NCI-H2196 treated with DMSO at 0.1 percent for 48 hours (cell line): Measurements from ENCODE around the gene RETREG2.

Source experiments
- DNase-seq: peaks from one replicate; lab custom pipeline; 2025; ENCODE audit not compliant: unreplicated experiment; lab: John Stamatoyannopoulos, UW

Gene RETREG2

DNA sequence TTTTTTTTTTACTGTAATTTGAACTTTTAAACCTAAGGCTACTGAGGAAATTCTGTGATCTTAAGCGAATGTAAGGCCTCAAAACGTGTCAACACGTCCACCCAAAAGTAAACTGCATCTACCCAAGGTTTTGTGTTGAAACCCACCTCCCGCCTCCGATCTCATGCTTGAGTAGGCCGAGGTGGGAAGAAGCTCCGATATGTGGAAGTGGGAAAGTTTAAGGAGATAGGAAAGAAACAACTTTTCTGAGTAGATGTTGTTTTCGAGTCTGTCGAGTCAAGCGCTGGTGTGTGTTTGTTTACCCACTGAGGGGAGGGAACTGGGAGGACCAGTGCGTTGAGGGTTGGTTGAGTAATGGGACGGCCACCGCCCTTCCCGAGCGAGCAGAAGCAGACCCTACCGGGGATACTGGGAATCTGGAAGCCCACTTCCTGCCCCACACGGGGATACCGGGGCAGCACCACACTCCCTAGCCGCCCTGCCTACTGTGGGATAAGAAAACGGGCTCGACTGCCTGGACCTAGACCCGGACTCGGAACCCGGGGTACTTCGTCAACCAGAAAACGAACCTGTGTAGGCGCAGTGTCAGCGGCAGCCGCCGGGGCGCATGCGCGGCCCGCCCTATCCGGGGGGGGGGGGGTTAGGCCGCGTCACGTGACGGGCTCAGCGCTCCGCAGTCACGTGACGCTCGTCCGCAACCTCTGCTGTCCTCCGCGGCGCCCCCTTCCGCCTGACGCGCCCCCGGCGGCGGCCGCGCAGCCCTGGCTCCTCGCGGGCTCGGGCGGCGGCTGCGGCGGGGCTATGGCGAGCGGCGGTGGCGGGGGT, at the start of gene RETREG2:
Gene RETREG2, plus strand, starts transcription at position 724 of the 825 bp plus-strand sequence. Its CDS starts 78 bp downstream, at position 802.
- peak; percentile 77 for DNase-seq

DNA sequence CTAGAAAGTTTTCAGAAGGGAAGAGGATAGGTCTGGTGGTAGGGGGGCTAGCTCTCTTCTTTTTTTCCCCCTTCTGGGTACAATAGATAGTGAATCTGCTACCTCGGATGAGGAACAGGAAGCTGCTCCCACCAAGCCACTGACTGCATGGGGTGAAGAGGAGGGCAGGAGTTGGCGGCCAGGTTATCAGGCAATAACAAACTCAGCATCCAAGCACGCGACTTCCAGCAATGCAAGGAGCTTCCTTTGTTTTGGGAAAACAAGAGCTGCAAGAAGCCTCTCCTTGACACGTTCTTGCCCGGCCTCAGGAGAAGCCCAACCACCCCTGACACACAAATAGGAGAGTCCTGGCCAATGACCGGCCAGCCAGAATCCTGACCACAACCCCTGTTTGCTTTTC, 49.7 kb upstream of the RETREG2 start:
- DNase-seq, result no peak

GRCh38 chr2:219129589-219129988, 48.5 kb upstream of the RETREG2 start:
- no peak for DNase-seq

DNA sequence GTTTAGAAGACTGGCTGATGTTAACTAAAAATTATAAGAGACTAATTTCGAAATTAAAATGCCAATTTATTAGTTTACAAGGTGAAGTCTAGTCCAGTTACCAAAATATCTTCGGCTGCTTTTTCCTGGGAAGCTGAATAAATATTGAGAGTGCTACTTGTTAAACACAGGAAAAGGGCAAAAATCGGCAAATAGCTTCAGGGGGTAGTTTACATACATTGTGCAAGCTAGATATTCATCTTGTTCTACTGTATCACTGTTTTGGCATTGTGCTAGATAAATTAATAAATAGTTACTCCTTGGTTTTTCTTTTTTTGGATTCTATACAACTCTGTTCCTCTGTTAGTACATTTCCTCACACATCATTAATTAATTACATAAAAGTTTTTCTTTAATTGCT, 46.7 kb upstream of the RETREG2 start:
- no peak for DNase-seq

- no peak for DNase-seq
Measured at GRCh38 chr2:219131744-219132143, 46.3 kb upstream of the RETREG2 start.

- DNase-seq, result no peak
Measured at GRCh38 chr2:219133976-219134375, 44.1 kb upstream of the RETREG2 start.

GRCh38 chr2:219140722-219141121, 37.4 kb upstream of the RETREG2 start:
- no peak for DNase-seq

GRCh38 chr2:219142329-219142728, 35.7 kb upstream of the RETREG2 start:
- DNase-seq, result no peak

DNA sequence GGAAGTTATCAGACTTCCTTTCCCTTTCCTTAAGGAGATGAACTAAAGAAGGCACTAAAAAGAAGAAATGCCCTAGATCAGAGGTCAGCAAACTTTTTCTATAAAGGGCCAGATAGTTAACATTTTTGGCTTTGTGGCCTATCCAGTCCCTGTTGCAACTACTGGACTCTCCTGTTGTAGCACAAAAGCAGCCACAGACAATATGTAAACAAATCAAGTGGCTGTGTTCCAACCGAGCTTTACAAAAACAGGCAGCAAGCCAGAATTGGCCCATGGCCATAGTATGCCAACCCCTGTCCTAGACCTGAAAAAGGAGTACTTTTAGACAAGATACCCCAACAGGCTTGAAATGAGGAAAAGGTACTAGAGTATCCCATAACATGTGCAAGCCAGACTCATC, 28.4 kb upstream of the RETREG2 start:
- peak; percentile 50 for DNase-seq

GRCh38 chr2:219155054-219155644, 22.9 kb upstream of the RETREG2 start:
- peak; percentile 61 for DNase-seq

GRCh38 chr2:219157396-219157795, 20.7 kb upstream of the RETREG2 start:
- no peak for DNase-seq

DNA sequence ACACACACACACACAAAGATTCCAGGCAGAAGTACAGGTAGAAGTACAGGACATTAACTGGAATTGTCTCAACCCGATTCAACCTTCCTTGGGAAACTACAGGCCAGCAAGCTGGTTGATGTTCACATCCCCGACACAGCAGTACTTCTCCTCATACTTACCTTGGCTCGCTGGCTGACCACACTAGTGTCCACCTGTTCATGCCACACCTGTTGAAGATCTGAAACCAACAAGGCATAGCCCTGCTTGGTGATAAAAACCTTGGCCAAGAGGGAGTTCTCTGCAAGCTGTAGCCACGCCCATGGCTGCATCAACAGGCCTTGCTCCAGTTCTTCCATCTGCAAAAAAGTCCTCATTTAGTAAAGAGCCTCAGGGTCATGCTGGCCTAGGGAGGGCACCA, 20.1 kb upstream of the RETREG2 start:
- no peak for DNase-seq

- DNase-seq, result no peak
Measured at GRCh38 chr2:219158586-219158985, 19.5 kb upstream of the RETREG2 start.

DNA sequence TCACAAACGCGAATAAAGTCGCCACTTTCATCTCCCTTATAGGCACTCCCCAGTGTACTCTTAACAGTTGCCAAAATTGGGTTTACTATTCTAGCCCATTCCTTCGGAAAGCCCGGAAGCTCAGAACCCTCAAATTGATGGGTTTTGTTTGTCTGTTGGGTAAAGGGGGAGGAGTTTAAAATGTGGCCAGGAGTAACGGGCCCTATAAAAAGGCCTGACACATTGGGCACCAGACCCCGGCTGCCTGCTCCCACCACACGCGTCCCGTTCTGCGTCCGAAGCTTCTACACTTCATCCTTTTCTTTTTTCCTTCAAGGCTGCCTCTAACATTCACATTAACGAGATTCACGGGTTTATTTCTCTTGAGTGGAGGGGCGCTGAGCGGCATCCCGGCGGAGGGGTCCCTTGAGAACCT, 18.3 kb upstream of the RETREG2 start:
- no peak for DNase-seq

DNA sequence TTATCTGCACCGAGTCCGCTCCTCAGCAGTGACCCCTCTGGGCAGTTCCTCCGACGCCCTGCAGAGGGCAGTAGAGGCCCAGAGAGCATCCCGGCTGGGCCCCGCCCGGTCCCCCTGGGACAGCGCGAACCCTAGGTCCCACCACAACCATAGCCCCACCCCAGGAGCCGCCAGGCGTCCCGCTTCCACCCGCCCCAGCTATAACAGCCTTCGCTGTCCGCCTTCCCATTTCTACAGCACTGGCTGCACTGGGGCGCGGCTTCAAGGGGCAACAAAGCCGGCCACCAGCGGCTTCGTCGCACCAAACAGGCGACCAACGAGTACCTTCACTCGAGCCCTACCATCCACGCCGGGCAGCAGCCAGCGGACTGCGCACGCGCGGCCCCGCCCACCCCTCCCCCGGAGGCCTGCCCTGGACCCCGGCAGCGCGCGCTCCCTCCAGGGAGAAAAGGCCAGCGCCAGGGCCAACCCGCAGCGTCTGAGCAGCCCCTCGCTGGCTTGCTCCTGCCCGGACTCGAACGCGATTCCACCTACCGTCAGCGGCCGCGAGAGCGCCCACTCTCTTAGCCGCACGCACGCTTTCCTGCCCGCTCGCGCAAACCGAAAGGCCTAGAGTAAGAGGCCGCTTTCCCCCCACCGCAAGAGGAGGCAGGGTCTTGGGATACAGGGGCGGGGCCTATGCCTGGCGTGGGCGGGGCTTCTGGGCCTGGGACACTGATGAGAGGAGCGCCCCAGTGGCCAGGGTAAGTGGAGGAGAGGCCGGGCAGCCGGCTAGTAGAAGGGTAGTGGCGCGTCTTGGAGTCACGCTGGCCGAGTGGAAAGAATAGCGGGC, 17.7 kb upstream of the RETREG2 start, which contains the start of gene NHEJ1:
Gene NHEJ1, minus strand, starts transcription at position 630 of the 832 bp plus-strand sequence. CDS start 2,453 bp downstream, outside the sequence.
- peak; percentile 79 for DNase-seq

DNA sequence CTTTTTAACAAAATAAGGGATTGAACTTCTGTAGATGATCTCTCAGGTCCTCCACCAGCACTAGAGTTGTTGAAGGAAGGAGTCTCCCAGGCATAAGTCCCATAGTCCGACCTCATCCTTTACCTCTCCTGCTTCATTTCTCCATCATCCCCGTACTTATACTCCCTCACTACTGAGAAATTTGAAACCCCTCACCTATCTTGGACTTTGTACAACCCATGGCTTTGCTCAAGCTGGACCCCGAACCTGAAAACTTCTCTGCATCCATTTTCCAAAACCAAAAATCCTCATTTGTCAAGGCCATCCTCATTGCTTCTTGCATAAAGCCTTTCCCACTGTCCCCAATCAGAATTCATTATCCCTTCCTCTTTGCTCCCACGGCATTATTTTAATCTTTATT, 17.0 kb upstream of the RETREG2 start:
- no peak for DNase-seq

DNA sequence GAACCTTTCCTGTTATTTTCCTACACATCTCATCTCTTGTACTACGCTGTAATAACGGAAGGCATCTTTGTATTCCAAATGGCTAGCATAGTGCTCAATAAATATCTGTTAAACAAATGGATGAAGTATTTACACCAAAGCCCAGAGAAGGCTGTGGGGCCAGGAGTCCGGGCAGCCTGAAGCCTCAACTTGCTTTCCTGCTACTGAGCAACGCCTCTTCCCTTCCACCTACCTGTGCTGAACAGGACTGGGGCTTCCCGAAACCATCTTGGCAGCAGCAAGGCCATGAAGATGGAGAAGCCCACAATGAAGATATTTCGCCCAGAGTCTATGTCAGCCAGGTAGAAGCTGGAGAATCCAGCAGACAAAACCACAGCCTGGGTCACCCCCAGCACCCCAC, 14.9 kb upstream of the RETREG2 start:
- no peak for DNase-seq

DNA sequence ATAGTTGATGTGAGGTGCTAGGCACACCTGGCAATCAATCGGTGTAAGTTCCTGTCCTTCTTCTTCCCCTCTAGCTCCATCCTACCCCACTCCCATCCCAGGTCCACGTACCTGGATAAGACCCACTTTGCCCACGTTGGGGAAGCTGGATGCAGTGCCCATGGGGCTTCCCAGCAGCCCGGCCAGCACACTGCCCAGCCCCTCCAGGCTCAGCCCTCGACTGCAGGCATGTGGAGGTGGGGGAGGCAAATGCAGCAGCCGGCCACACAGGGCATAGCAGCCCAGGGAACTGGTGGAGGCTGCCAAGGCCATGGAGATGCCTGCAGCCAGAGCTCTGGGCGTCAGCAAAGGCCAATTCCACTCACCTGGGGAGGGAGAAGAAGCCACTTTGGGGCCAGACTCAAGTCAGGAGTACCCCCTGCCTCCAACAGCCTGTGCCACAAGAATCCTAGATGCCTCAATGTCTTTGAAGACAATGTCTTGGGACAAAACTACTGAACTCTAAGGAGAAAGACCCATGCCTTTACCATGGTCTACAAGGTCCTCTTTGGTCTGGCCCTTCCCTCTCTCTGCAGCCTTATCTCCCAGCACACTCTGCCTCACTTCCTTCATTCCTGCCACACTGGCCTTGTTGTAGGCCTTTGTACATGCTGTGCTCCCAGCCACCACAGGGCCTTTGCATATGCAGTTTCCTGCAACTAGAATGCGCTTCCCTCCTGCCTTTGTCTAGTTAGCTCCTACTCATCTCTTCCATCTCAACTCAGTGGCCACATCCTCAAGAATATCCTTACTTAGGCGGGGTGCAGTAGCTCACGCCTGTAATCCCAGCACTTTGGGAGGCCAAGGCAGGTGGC, 12.8 kb upstream of the RETREG2 start:
- DNase-seq, result no peak

DNA sequence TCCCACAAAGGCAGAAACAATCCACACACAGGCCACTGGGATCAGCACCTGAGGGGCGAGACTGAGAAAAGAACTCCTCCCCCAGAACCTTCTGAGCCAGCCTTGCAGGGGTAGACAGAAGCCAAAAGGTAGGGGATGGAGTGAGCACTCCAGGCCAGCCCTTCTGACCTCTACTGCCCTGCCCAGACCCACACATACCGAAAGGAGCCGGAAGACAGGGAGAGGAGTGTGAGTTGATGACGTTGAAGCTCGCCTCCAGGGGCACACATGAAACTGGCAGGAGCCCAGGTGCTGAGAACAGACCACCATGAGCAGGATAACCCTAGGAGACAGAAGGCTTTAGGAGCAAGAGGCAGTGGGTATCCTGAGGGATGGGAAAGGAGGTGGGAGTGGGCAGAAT, 10.1 kb upstream of the RETREG2 start:
- no peak for DNase-seq

GRCh38 chr2:219168526-219168925, 9.5 kb upstream of the RETREG2 start:
- no peak for DNase-seq

DNA sequence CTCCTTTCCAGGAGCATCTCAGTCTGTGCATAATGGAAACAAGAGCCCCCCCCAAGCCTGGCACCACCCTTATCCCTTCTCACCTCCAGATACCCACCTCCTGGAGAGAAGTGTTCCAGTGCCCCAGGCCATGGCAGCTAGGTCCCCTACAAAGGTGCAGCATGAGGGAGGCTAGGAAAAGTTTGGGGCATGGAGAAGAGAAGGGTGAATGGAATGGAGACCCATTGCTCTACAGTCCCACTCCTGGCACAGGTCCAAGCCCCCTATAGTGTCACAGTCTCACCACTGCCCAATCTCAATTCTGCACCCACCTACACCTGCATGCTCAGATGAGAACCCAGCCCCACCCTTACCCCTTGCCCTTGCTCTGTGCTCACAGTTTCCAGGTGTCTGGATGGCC, 9.1 kb upstream of the RETREG2 start:
- DNase-seq, result no peak
